IPS-15b (cell line): ENCODE results near the gene GDAP1L1.

ENCODE experiments used
- H3K27me3 ChIP-seq: one replicate; pipeline ENCODE4 v1.6.1; 2013; ENCODE audit warnings: low read length; ENCODE audit not compliant: control insufficient read depth, insufficient read depth
- H3K36me3 ChIP-seq: one replicate; pipeline ENCODE4 v1.6.1; 2013; ENCODE audit warnings: low read length; ENCODE audit not compliant: control insufficient read depth, insufficient read depth
- H3K4me1 ChIP-seq: one replicate; pipeline ENCODE4 v1.6.1; 2013; ENCODE audit warnings: mild to moderate bottlenecking, low read length; ENCODE audit not compliant: control insufficient read depth, insufficient read depth
- H3K4me3 ChIP-seq: one replicate; pipeline ENCODE4 v1.5.1; 2013; ENCODE audit warnings: low read depth, low read length
- H3K9ac ChIP-seq: one replicate; pipeline ENCODE4 v1.6.1; 2013; ENCODE audit warnings: low read depth, mild to moderate bottlenecking, low read length
- H3K9me3 ChIP-seq: one replicate; pipeline ENCODE4 v1.6.1; 2013; ENCODE audit warnings: mild to moderate bottlenecking, low read length; ENCODE audit not compliant: control insufficient read depth, insufficient read depth

GDAP1L1 gene

GRCh38 chr20:44209686-44210405, 37.3 kb upstream of the GDAP1L1 start:
- H3K9ac ChIP-seq = peak overlapping the region; percentile 95
- H3K4me3 ChIP-seq = peak overlapping the region; percentile 94
- H3K27me3 ChIP-seq = no peaks in the 10 kb centered on the region
- H3K9me3 ChIP-seq = no peaks in the 10 kb centered on the region
- peaks cover 4% of the 10 kb centered on the region for H3K36me3 ChIP-seq
- H3K4me1 ChIP-seq = peaks cover 11% of the 10 kb centered on the region

- Histone ChIP-seq H3K36me3 (peaks cover 4% of the 10 kb centered on the region), H3K4me3 (peak within 1 kb of the TSS; percentile 94), H3K9ac (peak within 1 kb of the TSS; percentile 95), H3K4me1 (peaks cover 11% of the 10 kb centered on the region), H3K9me3 (no peaks in the 10 kb centered on the region), H3K27me3 (no peaks in the 10 kb centered on the region)
Observed at GRCh38 chr20:44210406-44211176, 36.5 kb upstream of the GDAP1L1 start, which contains the start of gene OSER1. Gene OSER1 (minus strand): TSS chr20:44210771. CDS start chr20:44206957, 3,814 bp downstream.

GRCh38 chr20:44211177-44212039, 35.7 kb upstream of the GDAP1L1 start:
- Histone ChIP-seq H3K9ac (peak overlapping the region; percentile 84), H3K9me3 (no peaks in the 10 kb centered on the region), H3K27me3 (no peaks in the 10 kb centered on the region), H3K36me3 (no peaks in the 10 kb centered on the region), H3K4me3 (peak overlapping the region; percentile 80), H3K4me1 (peaks cover 11% of the 10 kb centered on the region)

- Histone ChIP-seq H3K4me3 (no peak overlapping the region), H3K9ac (no peak overlapping the region), H3K4me1 (peaks cover 11% of the 10 kb centered on the region)
Observed at GRCh38 chr20:44212792-44213191, 34.3 kb upstream of the GDAP1L1 start.

GRCh38 chr20:44215125-44215524, 32.0 kb upstream of the GDAP1L1 start:
- Histone ChIP-seq H3K4me3 (no peak overlapping the region), H3K27me3 (no peaks in the 10 kb centered on the region), H3K4me1 (peaks cover 3% of the 10 kb centered on the region), H3K9ac (no peak overlapping the region), H3K36me3 (no peaks in the 10 kb centered on the region), H3K9me3 (no peaks in the 10 kb centered on the region)

More at GRCh38 chr20:44212792-44213191, 34.3 kb upstream of the GDAP1L1 start:
- Histone ChIP-seq H3K36me3 (no peaks in the 10 kb centered on the region), H3K9me3 (no peaks in the 10 kb centered on the region), H3K27me3 (no peaks in the 10 kb centered on the region)

GRCh38 chr20:44217342-44218092, 29.6 kb upstream of the GDAP1L1 start:
- Histone ChIP-seq H3K27me3 (no peaks in the 10 kb centered on the region), H3K9me3 (no peaks in the 10 kb centered on the region), H3K4me3 (no peak overlapping the region), H3K36me3 (no peaks in the 10 kb centered on the region), H3K4me1 (no peaks in the 10 kb centered on the region), H3K9ac (no peak overlapping the region)

GRCh38 chr20:44218446-44218845, 28.7 kb upstream of the GDAP1L1 start:
- Histone ChIP-seq H3K9me3 (no peaks in the 10 kb centered on the region), H3K4me1 (peaks cover 3% of the 10 kb centered on the region), H3K4me3 (no peak overlapping the region), H3K27me3 (no peaks in the 10 kb centered on the region), H3K9ac (no peak overlapping the region), H3K36me3 (no peaks in the 10 kb centered on the region)

GRCh38 chr20:44219170-44219730, 27.9 kb upstream of the GDAP1L1 start:
- Histone ChIP-seq H3K4me1 (peaks cover 3% of the 10 kb centered on the region), H3K9ac (no peak overlapping the region), H3K27me3 (no peaks in the 10 kb centered on the region), H3K4me3 (no peak overlapping the region), H3K36me3 (no peaks in the 10 kb centered on the region), H3K9me3 (no peaks in the 10 kb centered on the region)

GRCh38 chr20:44219791-44220190, 27.3 kb upstream of the GDAP1L1 start:
- no peak overlapping the region for H3K9ac ChIP-seq
- H3K9me3 ChIP-seq = no peaks in the 10 kb centered on the region

GRCh38 chr20:44221368-44221954, 25.6 kb upstream of the GDAP1L1 start:
- Histone ChIP-seq H3K9ac (no peak overlapping the region), H3K4me1 (peaks cover 3% of the 10 kb centered on the region)

More at GRCh38 chr20:44219791-44220190, 27.3 kb upstream of the GDAP1L1 start:
- Histone ChIP-seq H3K4me3 (no peak overlapping the region), H3K4me1 (peaks cover 3% of the 10 kb centered on the region), H3K27me3 (no peaks in the 10 kb centered on the region), H3K36me3 (no peaks in the 10 kb centered on the region)

More at GRCh38 chr20:44221368-44221954, 25.6 kb upstream of the GDAP1L1 start:
- no peak overlapping the region for H3K4me3 ChIP-seq
- H3K27me3 ChIP-seq = no peaks in the 10 kb centered on the region
- no peaks in the 10 kb centered on the region for H3K9me3 ChIP-seq
- H3K36me3 ChIP-seq = no peaks in the 10 kb centered on the region
